ENCODE results near the gene COPB2.

Gene COPB2

DNA sequence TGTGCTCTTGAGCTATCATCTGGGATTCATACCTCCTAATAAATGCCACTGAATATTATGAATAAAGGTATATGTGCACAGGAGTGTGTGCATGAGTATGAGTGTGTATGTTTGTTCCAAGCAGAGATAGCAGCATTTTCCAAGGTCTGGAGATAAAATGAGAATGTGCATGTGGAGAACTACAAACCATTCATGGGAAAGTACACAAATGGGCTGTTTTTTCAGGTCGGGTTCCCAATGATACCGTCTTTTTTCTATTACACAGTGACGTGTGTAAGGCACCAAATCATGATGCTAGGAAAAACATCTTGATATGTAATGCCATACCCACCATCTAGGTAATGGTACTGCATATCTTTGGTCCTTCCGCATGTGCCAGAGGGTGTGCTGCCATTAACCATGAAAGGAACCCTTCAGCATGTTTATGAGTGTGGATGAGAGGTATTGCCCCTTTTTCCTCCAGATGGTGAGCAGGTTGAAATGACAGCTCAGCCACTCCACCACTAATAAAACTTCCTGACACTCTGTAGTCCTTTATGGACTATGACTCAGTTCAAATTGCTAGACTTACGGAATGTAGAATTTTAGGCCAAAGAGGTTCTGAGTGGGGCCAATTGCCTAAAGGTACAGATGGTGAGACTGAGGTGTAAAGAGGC, 36.4 kb upstream of the COPB2 start:
- Histone ChIP-seq H4K20me1 (ENCODE audit: control insufficient read depth, insufficient read depth, low read depth, low read length) (no peaks in the 10 kb centered on the region), H3K27ac (ENCODE audit: low read depth, low read length) (no peak overlapping the region), H3K27me3 (ENCODE audit: control insufficient read depth, low read length) (no peaks in the 10 kb centered on the region), H3K36me3 (ENCODE audit: control insufficient read depth, low read length) (no peaks in the 10 kb centered on the region), H3F3A (ENCODE audit: control insufficient read depth, insufficient read depth) (no peaks in the 10 kb centered on the region), H3K9me2 (replicated peaks; ENCODE audit: control insufficient read depth, low read length) (no peaks in the 10 kb centered on the region), H3K4me2 (ENCODE audit: low read length) (no peak overlapping the region), H3K79me2 (ENCODE audit: control insufficient read depth, low read length) (no peaks in the 10 kb centered on the region), H3K9me3 (ENCODE audit: control insufficient read depth, insufficient read depth, low read length) (no peaks in the 10 kb centered on the region), H3K4me1 (ENCODE audit: control insufficient read depth, low read length) (no peaks in the 10 kb centered on the region), H3K4me3 (ENCODE audit: low read length) (no peak overlapping the region)
- TF ChIP-seq CTCF (IDR thresholded peaks at IDR 0.05; ENCODE audit: low read depth, low read length, poor library complexity, severe bottlenecking) (no peak), EZH2phosphoT487 (IDR thresholded peaks at IDR 0.05; ENCODE audit: borderline replicate concordance, low read length) (no peak)

GRCh38 chr3:139423232-139423631, 33.8 kb upstream of the COPB2 start:
- Histone ChIP-seq H3K79me2 (ENCODE audit: control insufficient read depth, low read length) (no peaks in the 10 kb centered on the region), H3K36me3 (ENCODE audit: control insufficient read depth, low read length) (no peaks in the 10 kb centered on the region), H3K9me2 (replicated peaks; ENCODE audit: control insufficient read depth, low read length) (no peaks in the 10 kb centered on the region), H3K4me3 (ENCODE audit: low read length) (no peak overlapping the region), H3K4me2 (ENCODE audit: low read length) (no peak overlapping the region), H3F3A (ENCODE audit: control insufficient read depth, insufficient read depth) (no peaks in the 10 kb centered on the region), H3K27ac (ENCODE audit: low read depth, low read length) (no peak overlapping the region), H4K20me1 (ENCODE audit: control insufficient read depth, insufficient read depth, low read depth, low read length) (no peaks in the 10 kb centered on the region), H3K4me1 (ENCODE audit: control insufficient read depth, low read length) (no peaks in the 10 kb centered on the region), H3K27me3 (ENCODE audit: control insufficient read depth, low read length) (no peaks in the 10 kb centered on the region), H3K9me3 (ENCODE audit: control insufficient read depth, insufficient read depth, low read length) (no peaks in the 10 kb centered on the region)
- TF ChIP-seq CTCF (IDR thresholded peaks at IDR 0.05; ENCODE audit: low read depth, low read length, poor library complexity, severe bottlenecking) (no peak), EZH2phosphoT487 (IDR thresholded peaks at IDR 0.05; ENCODE audit: borderline replicate concordance, low read length) (no peak)

- no peaks in the 10 kb centered on the region for H3K9me2 ChIP-seq (replicated peaks; ENCODE audit: control insufficient read depth, low read length)
- no peaks in the 10 kb centered on the region for H3F3A ChIP-seq (ENCODE audit: control insufficient read depth, insufficient read depth)
- no peaks in the 10 kb centered on the region for H3K36me3 ChIP-seq (ENCODE audit: control insufficient read depth, low read length)
- H3K27ac ChIP-seq (ENCODE audit: low read depth, low read length), result no peak overlapping the region
- no peaks in the 10 kb centered on the region for H3K27me3 ChIP-seq (ENCODE audit: control insufficient read depth, low read length)
- no peak for TF ChIP-seq CTCF (IDR thresholded peaks at IDR 0.05; ENCODE audit: low read depth, low read length, poor library complexity, severe bottlenecking)
- no peak for TF ChIP-seq EZH2phosphoT487 (IDR thresholded peaks at IDR 0.05; ENCODE audit: borderline replicate concordance, low read length)
- no peaks in the 10 kb centered on the region for H3K9me3 ChIP-seq (ENCODE audit: control insufficient read depth, insufficient read depth, low read length)
- no peaks in the 10 kb centered on the region for H3K4me1 ChIP-seq (ENCODE audit: control insufficient read depth, low read length)
- H3K4me2 ChIP-seq (ENCODE audit: low read length), result no peak overlapping the region
- no peaks in the 10 kb centered on the region for H3K79me2 ChIP-seq (ENCODE audit: control insufficient read depth, low read length)
- no peaks in the 10 kb centered on the region for H4K20me1 ChIP-seq (ENCODE audit: control insufficient read depth, insufficient read depth, low read depth, low read length)
- no peak overlapping the region for H3K4me3 ChIP-seq (ENCODE audit: low read length)
These were observed 32.0 kb upstream of the COPB2 start for GRCh38 chr3:139421460-139421859.
